Left lung (tissue), 10 donors: ENCODE measurements around the gene CIP2A. TPM values are rescaled to one million over a fixed set of nuclear protein-coding genes. Genes with fewer than 3 reads are reported as not detected.

Experiments used
- ATAC-seq: fragments of 200-7000 bp; cut with Tn5 transposase; one replicate; pipeline ENCODE4 v1.9.1; 2020; ENCODE audit warnings: moderate library complexity
- DNase-seq, 4 donors: peaks; one replicate each; pipeline ENCODE4 v3.0.0-alpha.2; 2013 to 2020
- H3K27ac ChIP-seq, 2 donors: fragments of 200-600 bp; sonication (generic) in 1 of 2; one replicate each; pipeline versions ENCODE4 v1.5.0 to v1.8.0; 2020 to 2021
- H3K27me3 ChIP-seq, 2 donors: fragments of 200-600 bp; sonication (generic) in 1 of 2; one replicate each; pipeline versions ENCODE4 v1.5.0 to v1.8.0; 2020 to 2021
- H3K36me3 ChIP-seq, 2 donors: fragments of 200-600 bp; sonication (generic) in 1 of 2; one replicate each; pipeline versions ENCODE4 v1.5.0 to v1.8.0; 2020 to 2021
- H3K4me1 ChIP-seq, 2 donors: fragments of 200-600 bp; one replicate each; pipeline ENCODE4 v1.8.0; 2021
- H3K4me3 ChIP-seq, 2 donors: fragments of 200-600 bp; sonication (generic) in 1 of 2; one replicate each; pipeline versions ENCODE4 v1.5.0 to v1.8.0; 2020 to 2021; ENCODE audit warnings: mild to moderate bottlenecking in 1 of 2
- H3K9me3 ChIP-seq, 2 donors: fragments of 200-600 bp; sonication (generic) in 1 of 2; one replicate each; pipeline versions ENCODE4 v1.5.0 to v1.8.0; 2020 to 2021
- intact Hi-C, 2 donors: fragments of 100-400 bp; cut with DNase I; formaldehyde crosslinking; loops; one replicate each; pipeline versions ENCODE4 v1.11.2 to v1.14.2; 2022
- polyA plus RNA-seq, 6 donors: library from polyadenylated mRNA; unstranded; fragments of 120-200 nt; gene quantifications; one replicate each; pipeline ENCODE4 v1.2.1, GENCODE V29; 2013; ENCODE audit not compliant: insufficient read length in 6 of 6
- total RNA-seq, 2 donors: library from RNA; stranded (reverse); fragmentation: NEBNext Ultra II Directional; extraction: Animal tissue kit (Norgen Biotek cat#: 25700); gene quantifications; one replicate each; pipeline ENCODE4 v1.2.1, GENCODE V29; 2021
- TF ChIP-seq, protein P1 (sequence below), 2 donors: fragments of 200-600 bp; sonication (generic) in 1 of 2; IDR thresholded peaks; one replicate each; pipeline versions ENCODE4 v1.5.0 to v1.8.0; 2021; ENCODE audit warnings: antibody characterized with exemption in 2 of 2
- donor health status: DM: no; HTN: yes; CAD: no.
- donor health status: DM: no; HTN: no; CAD: no.

CIP2A gene
- total and polyA plus RNA-seq, 8 donors: 3.8 to 26.1 (median 17.6) TPM

DNA sequence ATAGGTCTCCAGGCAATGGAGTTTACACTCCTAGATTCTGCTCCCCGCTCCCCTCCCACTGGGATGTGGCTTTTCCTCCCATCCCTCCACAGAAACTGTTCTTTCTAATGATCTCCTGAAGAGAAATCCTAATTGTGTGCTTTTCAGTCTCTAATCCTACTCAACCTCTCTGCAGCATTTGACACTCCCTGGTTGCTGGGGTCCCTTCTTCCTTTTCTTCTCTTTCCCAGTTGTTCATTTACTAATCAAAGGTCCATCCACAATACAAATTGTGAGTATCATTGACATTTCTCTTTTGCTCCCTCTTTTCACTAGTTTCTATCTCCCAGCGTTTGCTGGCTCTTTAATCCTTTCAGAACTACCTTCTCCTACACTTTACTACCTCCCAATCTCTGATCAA is 72.4 kb downstream of the CIP2A start:
- intact Hi-C loops: no loop called here
- Histone ChIP-seq H3K27me3 (no peaks in the 10 kb centered on the region), H3K36me3 (no peaks in the 10 kb centered on the region), H3K27ac (no peak overlapping the region), H3K4me3 (no peak overlapping the region), H3K9me3 (no peaks in the 10 kb centered on the region), H3K4me1 (no peaks in the 10 kb centered on the region)
- TF ChIP-seq, protein P1, sequence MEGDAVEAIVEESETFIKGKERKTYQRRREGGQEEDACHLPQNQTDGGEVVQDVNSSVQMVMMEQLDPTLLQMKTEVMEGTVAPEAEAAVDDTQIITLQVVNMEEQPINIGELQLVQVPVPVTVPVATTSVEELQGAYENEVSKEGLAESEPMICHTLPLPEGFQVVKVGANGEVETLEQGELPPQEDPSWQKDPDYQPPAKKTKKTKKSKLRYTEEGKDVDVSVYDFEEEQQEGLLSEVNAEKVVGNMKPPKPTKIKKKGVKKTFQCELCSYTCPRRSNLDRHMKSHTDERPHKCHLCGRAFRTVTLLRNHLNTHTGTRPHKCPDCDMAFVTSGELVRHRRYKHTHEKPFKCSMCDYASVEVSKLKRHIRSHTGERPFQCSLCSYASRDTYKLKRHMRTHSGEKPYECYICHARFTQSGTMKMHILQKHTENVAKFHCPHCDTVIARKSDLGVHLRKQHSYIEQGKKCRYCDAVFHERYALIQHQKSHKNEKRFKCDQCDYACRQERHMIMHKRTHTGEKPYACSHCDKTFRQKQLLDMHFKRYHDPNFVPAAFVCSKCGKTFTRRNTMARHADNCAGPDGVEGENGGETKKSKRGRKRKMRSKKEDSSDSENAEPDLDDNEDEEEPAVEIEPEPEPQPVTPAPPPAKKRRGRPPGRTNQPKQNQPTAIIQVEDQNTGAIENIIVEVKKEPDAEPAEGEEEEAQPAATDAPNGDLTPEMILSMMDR (IDR thresholded peaks at IDR 0.05): no peak
- DNase-seq (no peak), ATAC-seq (no peak)

DNA sequence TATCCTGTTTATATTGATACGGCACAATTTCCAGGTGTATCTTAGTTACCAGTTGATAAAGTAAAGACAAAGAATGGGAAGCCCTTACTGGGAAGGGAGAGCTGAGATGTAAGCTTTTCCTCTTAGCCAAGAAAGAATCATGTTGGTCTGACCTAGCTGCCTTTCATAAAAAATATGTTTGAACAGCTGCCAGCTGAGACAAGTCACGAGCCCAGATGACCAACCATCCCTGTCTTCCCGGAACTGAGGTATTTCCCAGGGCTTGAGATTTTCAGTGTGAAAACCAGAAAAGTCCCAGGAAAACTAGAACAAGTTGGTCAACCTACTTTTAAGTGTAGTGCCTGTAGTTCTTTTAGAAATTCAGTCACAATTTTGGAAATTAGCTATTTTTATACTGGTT is 75.3 kb downstream of the CIP2A start:
- Histone ChIP-seq H3K36me3 (no peaks in the 10 kb centered on the region), H3K27me3 (no peaks in the 10 kb centered on the region), H3K4me1 (no peaks in the 10 kb centered on the region), H3K27ac (no peak overlapping the region), H3K9me3 (no peaks in the 10 kb centered on the region), H3K4me3 (no peak overlapping the region)
- TF ChIP-seq, protein P1 (IDR thresholded peaks at IDR 0.05): no peak
- DNase-seq (no peak), ATAC-seq (no peak)
- intact Hi-C loops: no loop called here

DNA sequence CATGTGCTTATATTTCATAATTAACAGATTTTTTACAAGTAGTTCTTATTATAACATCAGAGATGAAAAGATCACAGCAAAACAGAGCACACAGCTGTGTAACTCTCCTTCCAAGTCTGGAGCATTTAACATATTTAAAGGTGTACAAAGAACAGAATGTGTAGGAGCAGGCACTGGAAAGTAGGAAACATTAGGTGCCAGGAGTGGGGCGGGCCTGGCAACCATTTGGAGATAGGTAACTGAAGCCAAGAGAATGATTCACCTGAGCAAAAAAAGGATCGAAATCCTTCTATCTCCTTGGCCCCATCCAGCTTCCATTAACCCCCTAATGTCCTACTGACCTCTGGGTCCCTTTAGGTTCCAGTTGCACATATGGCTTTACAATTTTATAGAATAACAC is 76.6 kb downstream of the CIP2A start:
- Histone ChIP-seq H3K9me3 (no peaks in the 10 kb centered on the region), H3K4me1 (no peaks in the 10 kb centered on the region), H3K27ac (no peak overlapping the region), H3K4me3 (no peak overlapping the region), H3K27me3 (no peaks in the 10 kb centered on the region), H3K36me3 (no peaks in the 10 kb centered on the region)
- intact Hi-C loops: no loop called here
- ATAC-seq (no peak), DNase-seq (no peak)
- TF ChIP-seq, protein P1 (IDR thresholded peaks at IDR 0.05): no peak

DNA sequence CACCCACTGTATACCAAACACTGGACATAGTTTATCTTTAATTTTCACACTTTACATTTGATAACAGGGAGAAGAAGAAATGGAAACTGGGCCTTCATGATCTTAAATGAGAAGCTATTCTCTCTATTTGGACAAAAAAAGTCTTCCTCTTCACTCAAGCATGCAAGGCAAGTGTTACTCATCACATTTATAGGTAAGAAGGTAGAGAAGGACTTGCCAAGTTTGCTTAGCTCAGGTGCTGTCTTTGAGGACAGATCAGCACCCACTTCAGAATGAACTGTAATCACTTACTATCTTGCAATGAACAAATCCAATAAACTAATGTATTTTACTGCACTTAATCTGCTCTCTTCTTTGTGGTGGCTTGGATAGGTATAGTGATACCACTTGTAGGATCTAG is 77.7 kb downstream of the CIP2A start:
- H3K4me3 ChIP-seq: no peak overlapping the region
- no peak for ATAC-seq
- H3K27me3 ChIP-seq: no peaks in the 10 kb centered on the region
- intact Hi-C loops: no loop called here
- no peak overlapping the region for H3K27ac ChIP-seq
- H3K4me1 ChIP-seq: no peaks in the 10 kb centered on the region
- no peaks in the 10 kb centered on the region for H3K9me3 ChIP-seq
- DNase-seq: no peak
- TF ChIP-seq, protein P1 (IDR thresholded peaks at IDR 0.05): no peak
- no peaks in the 10 kb centered on the region for H3K36me3 ChIP-seq

DNA sequence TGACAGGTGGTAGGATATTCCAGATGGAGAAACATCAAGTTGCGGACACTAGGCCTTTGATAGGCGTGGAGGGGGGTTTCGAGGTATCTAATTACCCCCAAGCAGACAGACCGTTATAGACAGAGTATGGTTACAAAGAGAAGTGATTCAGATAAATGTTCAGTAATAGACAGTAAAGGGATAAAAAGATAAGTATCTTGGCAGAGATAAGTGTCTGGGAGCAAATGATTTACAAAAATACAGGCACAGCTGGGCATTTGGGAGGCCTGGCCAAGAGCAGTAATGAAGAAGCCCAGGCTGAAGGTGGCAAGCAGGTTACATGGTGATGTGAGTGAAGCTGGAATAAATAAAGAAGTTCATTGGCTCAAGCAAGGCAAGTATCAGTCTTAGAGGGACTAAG is 78.2 kb downstream of the CIP2A start:
- no peak for DNase-seq
- Histone ChIP-seq H3K27me3 (no peaks in the 10 kb centered on the region), H3K9me3 (no peaks in the 10 kb centered on the region), H3K36me3 (no peaks in the 10 kb centered on the region), H3K4me3 (no peak overlapping the region), H3K27ac (no peak overlapping the region), H3K4me1 (no peaks in the 10 kb centered on the region)
- ATAC-seq: no peak
- intact Hi-C loops: no loop called here
- TF ChIP-seq, protein P1 (IDR thresholded peaks at IDR 0.05): no peak
